Measurements from ENCODE around the gene AEBP2. TPM values are rescaled to one million over a fixed set of nuclear protein-coding genes. Genes with fewer than 3 reads are reported as not detected.

AEBP2 gene
- total RNA-seq, 2 donors from 2014 or later: 29.3 to 51.7 TPM

- no peaks in the 10 kb centered on the region for H3K4me1 ChIP-seq (replicated peaks)
- no peak for DNase-seq (ENCODE audit: low spot score)
- no peaks in the 10 kb centered on the region for H3K27me3 ChIP-seq (replicated peaks; ENCODE audit: insufficient read depth)
- WGBS: 82% methylated on average over 6 of the region's 6 CpGs
- TF ChIP-seq POLR2AphosphoS5 (IDR thresholded peaks at IDR 0.05): no peak
- no peak for TF ChIP-seq POLR2A (IDR thresholded peaks at IDR 0.05)
- no peak for TF ChIP-seq CTCF (IDR thresholded peaks at IDR 0.05)
- H3K36me3 ChIP-seq: no peaks in the 10 kb centered on the region
- no peak overlapping the region for H3K27ac ChIP-seq
- H3K4me3 ChIP-seq: no peak overlapping the region
- intact Hi-C loops (cut with DNase I): no loop called here
- H3K9me3 ChIP-seq: no peaks in the 10 kb centered on the region
Measured at GRCh38 chr12:19485240-19485639, 45.9 kb downstream of the AEBP2 start.

GRCh38 chr12:19489168-19489567 is 49.9 kb downstream of the AEBP2 start:
- TF ChIP-seq CTCF (IDR thresholded peaks at IDR 0.05) (no peak), POLR2A (IDR thresholded peaks at IDR 0.05) (no peak), POLR2AphosphoS5 (IDR thresholded peaks at IDR 0.05) (no peak)
- Histone ChIP-seq H3K27me3 (replicated peaks; ENCODE audit: insufficient read depth) (no peaks in the 10 kb centered on the region), H3K4me3 (no peak overlapping the region), H3K36me3 (no peaks in the 10 kb centered on the region), H3K27ac (no peak overlapping the region), H3K9me3 (no peaks in the 10 kb centered on the region), H3K4me1 (replicated peaks) (no peaks in the 10 kb centered on the region)
- 91% methylated on average over 4 of the region's 4 CpGs for WGBS
- no peak for DNase-seq (ENCODE audit: low spot score)
- intact Hi-C loops (cut with DNase I): no loop called here

GRCh38 chr12:19490908-19491307 is 51.6 kb downstream of the AEBP2 start:
- DNase-seq (ENCODE audit: low spot score): no peak
- no peak overlapping the region for H3K27ac ChIP-seq
- no peaks in the 10 kb centered on the region for H3K4me1 ChIP-seq (replicated peaks)
- H3K9me3 ChIP-seq: no peaks in the 10 kb centered on the region
- intact Hi-C loops (cut with DNase I): no loop called here
- H3K4me3 ChIP-seq: no peak overlapping the region
- 72% methylated on average over 3 of the region's 3 CpGs for WGBS
- TF ChIP-seq POLR2A (IDR thresholded peaks at IDR 0.05): no peak
- TF ChIP-seq POLR2AphosphoS5 (IDR thresholded peaks at IDR 0.05): no peak
- no peak for TF ChIP-seq CTCF (IDR thresholded peaks at IDR 0.05)
- H3K36me3 ChIP-seq: no peaks in the 10 kb centered on the region
- no peaks in the 10 kb centered on the region for H3K27me3 ChIP-seq (replicated peaks; ENCODE audit: insufficient read depth)

GRCh38 chr12:19491863-19492262 is 52.6 kb downstream of the AEBP2 start:
- Histone ChIP-seq H3K9me3 (no peaks in the 10 kb centered on the region), H3K36me3 (no peaks in the 10 kb centered on the region), H3K4me1 (replicated peaks) (no peaks in the 10 kb centered on the region), H3K27ac (no peak overlapping the region), H3K4me3 (no peak overlapping the region), H3K27me3 (replicated peaks; ENCODE audit: insufficient read depth) (no peaks in the 10 kb centered on the region)
- no peak for TF ChIP-seq CTCF (IDR thresholded peaks at IDR 0.05)
- TF ChIP-seq POLR2AphosphoS5 (IDR thresholded peaks at IDR 0.05): no peak
- TF ChIP-seq POLR2A (IDR thresholded peaks at IDR 0.05): no peak
- no peak for DNase-seq (ENCODE audit: low spot score)
- WGBS: 21% methylated on average over 3 of the region's 3 CpGs
- intact Hi-C loops (cut with DNase I): no loop called here

- no peak for TF ChIP-seq CTCF (IDR thresholded peaks at IDR 0.05)
- TF ChIP-seq POLR2A (IDR thresholded peaks at IDR 0.05): no peak
- TF ChIP-seq POLR2AphosphoS5 (IDR thresholded peaks at IDR 0.05): no peak
- 51% methylated on average over 5 of the region's 5 CpGs for WGBS
- H3K27ac ChIP-seq: no peak overlapping the region
- H3K9me3 ChIP-seq: no peaks in the 10 kb centered on the region
- no peaks in the 10 kb centered on the region for H3K27me3 ChIP-seq (replicated peaks; ENCODE audit: insufficient read depth)
- H3K4me1 ChIP-seq (replicated peaks): no peaks in the 10 kb centered on the region
- no peak for DNase-seq (ENCODE audit: low spot score)
- no peak overlapping the region for H3K4me3 ChIP-seq
- intact Hi-C loops (cut with DNase I): no loop called here
- H3K36me3 ChIP-seq: no peaks in the 10 kb centered on the region
Measured at GRCh38 chr12:19496219-19496878, 57.1 kb downstream of the AEBP2 start.
